ENCODE data around the gene GHSR. TPM values are rescaled to one million over a fixed set of nuclear protein-coding genes. Genes with fewer than 3 reads are reported as not detected.

GHSR gene
- total and polyA plus RNA-seq, 2 of the 8 experiments (the other 6 are each of a cell fraction or from before 2014, with no cell fraction given) = not detected

DNA sequence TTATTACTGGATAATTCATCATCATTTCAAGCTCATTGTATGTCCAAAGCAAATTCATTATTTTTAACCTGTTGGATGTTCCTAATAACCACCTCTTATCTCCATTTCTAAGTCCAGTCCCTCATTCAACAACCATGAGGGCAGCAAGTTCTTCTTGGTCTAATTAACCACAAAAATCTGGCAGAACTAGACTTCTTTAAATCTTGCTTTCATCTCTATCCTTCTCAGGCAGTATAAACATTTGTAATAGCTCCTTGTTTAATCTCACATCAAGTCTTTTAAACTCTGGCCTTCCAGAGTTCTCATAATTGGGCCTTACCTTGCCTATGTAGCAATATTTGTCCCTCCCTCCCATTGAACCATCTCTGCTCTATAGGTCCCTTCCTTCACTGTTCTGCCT, 17.0 kb upstream of the GHSR start:
- Histone ChIP-seq H3K4ac (replicated peaks; ENCODE audit: insufficient read length, low read depth, low read length) (no peak overlapping the region), H3K23me2 (ENCODE audit: low read depth, low read length) (no peaks in the 10 kb centered on the region), H2BK20ac (ENCODE audit: low read length) (no peak overlapping the region), H3K79me1 (ENCODE audit: low read depth, low read length) (no peaks in the 10 kb centered on the region), H3K9ac (replicated peaks in 1 of 4; ENCODE audit: extremely low read depth in 1 of 4, low read depth in 3 of 4, low read length in 3 of 4) (no peak overlapping the region), H2BK120ac (replicated peaks; ENCODE audit: low read depth, low read length) (no peak overlapping the region), H3K18ac (ENCODE audit: extremely low read depth, low read length) (no peak overlapping the region), H2BK12ac (ENCODE audit: low read depth, low read length) (no peak overlapping the region), H3K9me3 (ENCODE audit: insufficient read depth in 2 of 2, low read depth in 1 of 2, low read length in 1 of 2) (no peaks in the 10 kb centered on the region), H2AFZ (ENCODE audit: low read length) (no peak overlapping the region), H3K14ac (ENCODE audit: insufficient read length) (no peak overlapping the region), H3K27ac (ENCODE audit: low read depth, low read length) (no peak overlapping the region), H3K27me3 (replicated peaks in 1 of 4; ENCODE audit: control insufficient read depth in 3 of 4, extremely low read depth in 1 of 4, insufficient read depth in 3 of 4, low read length in 3 of 4) (no peaks in the 10 kb centered on the region), H3K4me2 (ENCODE audit: insufficient read depth in 1 of 2, low read depth in 2 of 2, low read length in 2 of 2) (no peak overlapping the region), H4K8ac (ENCODE audit: extremely low read depth, insufficient read depth, low read length) (no peak overlapping the region), H3K4me1 (replicated peaks in 1 of 4; ENCODE audit: control insufficient read depth in 3 of 4, insufficient read depth in 4 of 4, low read length in 3 of 4) (no peaks in the 10 kb centered on the region), H2BK5ac (ENCODE audit: low read depth, low read length) (no peak overlapping the region), H3K56ac (replicated peaks; ENCODE audit: insufficient read length, low read depth, low read length) (no peak overlapping the region), H4K20me1 (replicated peaks in 1 of 2; ENCODE audit: control insufficient read depth in 1 of 2, insufficient read depth in 2 of 2, low read length in 2 of 2) (no peaks in the 10 kb centered on the region), H2AK5ac (ENCODE audit: low read depth, low read length) (no peak overlapping the region), H3K23ac (ENCODE audit: insufficient read length) (no peak overlapping the region), H2BK15ac (ENCODE audit: low read length) (no peak overlapping the region), H3K79me2 (ENCODE audit: control insufficient read depth in 1 of 2, insufficient read depth in 2 of 2, low read length in 2 of 2) (no peaks in the 10 kb centered on the region), H3K36me3 (ENCODE audit: control insufficient read depth in 2 of 4, insufficient read depth in 4 of 4, low read length in 3 of 4) (no peaks in the 10 kb centered on the region), H4K5ac (ENCODE audit: insufficient read length, low read depth, low read length) (no peak overlapping the region), H3K4me3 (ENCODE audit: extremely low read depth in 1 of 4, insufficient read depth in 2 of 4, low read depth in 3 of 4, low read length in 4 of 4) (no peak overlapping the region), H4K91ac (replicated peaks; ENCODE audit: insufficient read length, low read length) (no peak overlapping the region)
- CTCF ChIA-PET (ENCODE audit: partially characterized antibody) = interaction anchor here (0.6 to 1.8 kb wide), 3 partner anchors 11 to 201 kb away, joined by 3 to 4 read pairs (median 3); no protein-coding TSS in a partner anchor
- TF ChIP-seq BRCA1 (IDR thresholded peaks at IDR 0.05; ENCODE audit: low read depth, low read length) (no peak), JUN (IDR thresholded peaks at IDR 0.05; ENCODE audit: low read depth, low read length) (no peak), CREB1 (IDR thresholded peaks at IDR 0.05) (no peak), GTF2F1 (IDR thresholded peaks at IDR 0.05; ENCODE audit: borderline replicate concordance, low read depth, low read length) (no peak)
- no peak for DNase-seq (ENCODE audit: low read depth in 1 of 2, low spot score in 2 of 2)
- POLR2A ChIA-PET (ENCODE audit: partially characterized antibody) = no interaction called here
- FAIRE-seq = no peak

Measured in H1 (cell line).